GM12878 (cell line): ENCODE measurements around the gene PSMB9. TPM values are rescaled to one million over a fixed set of nuclear protein-coding genes. Genes with fewer than 3 reads are reported as not detected.

ENCODE experiments used
- ATAC-seq: fragments of 200-7000 bp; cut with Tn5 transposase; 3 replicates; pipeline ENCODE4 v1.9.1; 2020; ENCODE audit warnings: mild to moderate bottlenecking, moderate library complexity
- BruUV-seq: library from RNA; stranded (reverse); fragments of 400-500 nt; replicated peaks from 2 replicates; lab custom pipeline; 2021; lab: Mats Ljungman, UMichigan
- CTCF ChIA-PET: fragments of 300-600 bp; sonication (Branson Sonifier 250); formaldehyde crosslinking; extraction: SDS; loops from one replicate; lab custom pipeline; 2021; ENCODE audit warnings: inconsistent platforms; lab: Yijun Ruan, JAX
- POLR2A ChIA-PET: fragments of 350-600 bp; formaldehyde crosslinking; extraction: SDS; loops from one replicate; lab custom pipeline; 2021; ENCODE audit warnings: inconsistent platforms; lab: Charles Lee
- RAD21 ChIA-PET: fragments of 300-600 bp; sonication (Branson Sonifier 250); formaldehyde crosslinking; loops from one replicate; lab custom pipeline; 2023; ENCODE audit warnings: antibody characterized with exemption; ENCODE audit not compliant: unreplicated experiment; lab: Charles Lee
- SMC1A ChIA-PET: fragments of 300-600 bp; sonication (Branson Sonifier 250); formaldehyde crosslinking; loops from one replicate; lab custom pipeline; 2023; ENCODE audit not compliant: unreplicated experiment, uncharacterized antibody; lab: Charles Lee
- DNase-seq: peaks from one replicate; pipeline ENCODE4 v3.0.0-alpha.2; 2011; ENCODE audit warnings: low read depth, low spot score
- FAIRE-seq: peaks from 3 replicates; lab custom pipeline; 2011; peaks lifted over from hg19 to GRCh38; lab: Jason Lieb, UNC
- H2AFZ ChIP-seq: 2 replicates; pipeline ENCODE4 v1.6.0; 2011; ENCODE audit warnings: low read depth, low read length, control low read depth; ENCODE audit not compliant: control insufficient read depth
- H3K27ac ChIP-seq: 2 replicates; pipeline ENCODE4 v1.5.1; 2011; ENCODE audit warnings: control low read depth; ENCODE audit not compliant: control insufficient read depth, insufficient read depth
- H3K27me3 ChIP-seq, 2 experiments: replicated peaks in 1 of 2; 2 replicates each; pipeline versions ENCODE4 v1.6.0 to v1.6.1; 2011; ENCODE audit warnings: low read length in 1 of 2; ENCODE audit not compliant: control insufficient read depth in 2 of 2, insufficient read depth in 2 of 2
- H3K36me3 ChIP-seq, 2 experiments: 2 replicates each; pipeline ENCODE4 v1.5.1; 2011; ENCODE audit warnings: low read length in 1 of 2; ENCODE audit not compliant: control insufficient read depth in 2 of 2, insufficient read depth in 2 of 2
- H3K4me1 ChIP-seq: 2 replicates; pipeline ENCODE4 v1.6.1; 2011; ENCODE audit warnings: mild to moderate bottlenecking, low read length, moderate library complexity, mixed read lengths; ENCODE audit not compliant: control insufficient read depth, insufficient read depth
- H3K4me2 ChIP-seq: 2 replicates; pipeline ENCODE4 v1.6.0; 2011; ENCODE audit warnings: control low read depth; ENCODE audit not compliant: control insufficient read depth, insufficient read depth
- H3K4me3 ChIP-seq: fragments of 200-600 bp; sonication (generic); 2 replicates; pipeline ENCODE4 v1.5.1; 2016
- H3K79me2 ChIP-seq: 2 replicates; pipeline ENCODE4 v1.6.0; 2011; ENCODE audit warnings: low read length; ENCODE audit not compliant: control insufficient read depth, insufficient read depth
- H3K9ac ChIP-seq: 2 replicates; pipeline ENCODE4 v1.8.0; 2011; ENCODE audit warnings: low read length, control low read depth, mixed read lengths; ENCODE audit not compliant: control insufficient read depth, insufficient read depth
- H3K9me3 ChIP-seq: replicated peaks from 3 replicates; pipeline ENCODE4 v1.5.1; 2011; ENCODE audit warnings: mild to moderate bottlenecking, low read length; ENCODE audit not compliant: control insufficient read depth, insufficient read depth
- H4K20me1 ChIP-seq: 2 replicates; pipeline ENCODE4 v1.6.0; 2011; ENCODE audit not compliant: control insufficient read depth, insufficient read depth
- CBX3 ChIP-seq: fragments of 200-600 bp; sonication (generic); IDR thresholded peaks from 2 replicates; pipeline ENCODE4 v1.6.1; 2016; ENCODE audit warnings: low read depth, borderline replicate concordance
- IRF4 ChIP-seq: IDR thresholded peaks from 2 replicates; pipeline ENCODE4 v1.6.1; 2011; ENCODE audit warnings: low read depth, low read length
- LARP7 ChIP-seq: fragments of 450-650 bp; IDR thresholded peaks from 2 replicates; pipeline ENCODE4 v1.6.1; 2017; ENCODE audit warnings: mild to moderate bottlenecking
- RELB ChIP-seq: fragments of 450-650 bp; IDR thresholded peaks from 2 replicates; pipeline ENCODE4 v1.6.1; 2017; ENCODE audit warnings: low read depth, mild to moderate bottlenecking, moderate library complexity
- YBX1 ChIP-seq: fragments of 450-650 bp; IDR thresholded peaks from 2 replicates; pipeline ENCODE4 v1.6.1; 2016; ENCODE audit warnings: antibody characterized with exemption
- ZNF207 ChIP-seq: fragments of 450-650 bp; IDR thresholded peaks from 2 replicates; pipeline ENCODE4 v1.6.1; 2014; ENCODE audit warnings: antibody characterized with exemption, mild to moderate bottlenecking, borderline replicate concordance
- ZNF592 ChIP-seq: fragments of 450-650 bp; IDR thresholded peaks from 2 replicates; pipeline ENCODE4 v1.6.1; 2017; ENCODE audit warnings: mild to moderate bottlenecking, moderate library complexity
- WGBS: methylation state at CpG from one replicate; pipeline ENCODE4 v1.1.6; 2016; ENCODE audit warnings: low lambda C conversion rate; ENCODE audit not compliant: insufficient replicate concordance, insufficient coverage; ENCODE audit errors: missing lambda C conversion rate; 5-methylcytosine and 5-hydroxymethylcytosine counted together
- in situ Hi-C: fragments of 300-500 bp; cut with MboI; formaldehyde crosslinking; loops from 9 replicates; pipeline ENCODE4 v1.14.3; 2018; ENCODE audit warnings: mixed read lengths
- intact Hi-C: fragments of 100-400 bp; cut with micrococcal nuclease; formaldehyde crosslinking; loops from one replicate; pipeline ENCODE4 v1.14.2; 2022; ENCODE audit not compliant: unreplicated experiment
- polyA plus RNA-seq, 11 experiments: library from polyadenylated mRNA; depleted of rRNA in 4 of 11; unstranded in 6 of 11; stranded (reverse) in 5 of 11; fragments of >200 nt; fragmentation: Nextera tagmentation in 4 of 11; fragmentation: Illumina TruSeq in 1 of 11; extraction: Ambion mirVana in 4 of 11; extraction: Trizol in 1 of 11; gene quantifications; 1 replicate in 1 of 11; 2 replicates in 10 of 11; pipeline versions ENCODE4 v1.2.1 to v1.2.3, GENCODE V29; 2011 to 2016; ENCODE audit warnings: inconsistent platforms in 2 of 11, missing spikeins in 2 of 11, low read depth in 1 of 11
- total RNA-seq, 4 experiments: library from RNA; depleted of rRNA in 3 of 4; stranded (reverse); fragments of >200 nt in 3 of 4; fragmentation: Illumina TruSeq in 1 of 4; extraction: Trizol in 1 of 4; gene quantifications; 2 replicates each; pipeline versions ENCODE4 v1.2.1 to v1.2.3, GENCODE V29; 2013 to 2021

Gene PSMB9
- total and polyA plus RNA-seq, 10 of the 15 experiments (the other 5 are each of a cell fraction or from before 2014, with no cell fraction given), result 167 to 517 (median 275) TPM

GRCh38 chr6:32842690-32843089, 11.3 kb upstream of the PSMB9 start:
- Histone ChIP-seq H3K4me2 (peak overlapping the region; percentile 99), H3K4me1 (peaks cover 62% of the 10 kb centered on the region), H3K27ac (peak overlapping the region; percentile 96), H3K4me3 (peak overlapping the region; percentile 96), H3K79me2 (peaks cover 70% of the 10 kb centered on the region), H3K36me3 (peaks cover 5 to 35% of the 10 kb centered on the region in 2 experiments), H3K9me3 (no peaks in the 10 kb centered on the region), H3K9ac (peak overlapping the region; percentile 99), H4K20me1 (no peaks in the 10 kb centered on the region; the same call in 1 of the 2 replicates), H3K27me3 (no peaks in the 10 kb centered on the region), H2AFZ (no peak overlapping the region)
- ChIA-PET POLR2A (interaction anchor here (0.5 to 10.5 kb wide), 10 partner anchors 8 to 395 kb away, joined by 3 to 357 read pairs (median 7); partner anchors contain the start of genes HLA-DMA, PSMB9 and TAP1), RAD21 (interaction anchor here (1.3 to 10.5 kb wide), 3 partner anchors 14 to 110 kb away, joined by 3 to 269 read pairs (median 236); partner anchors contain the start of genes PSMB9 and TAP1), CTCF (interaction anchor here (0.9 to 10.7 kb wide), 5 partner anchors 14 to 142 kb away, joined by 3 to 311 read pairs (median 11); partner anchors contain the start of genes PSMB9 and TAP1), SMC1A (interaction anchor here (1.4 to 6.8 kb wide), 5 partner anchors 13 to 141 kb away, joined by 4 to 226 read pairs (median 50); partner anchors contain the start of genes PSMB9 and TAP1)
- intact Hi-C loops (loop anchor here (5.0 kb wide), 1 partner anchor 130 kb away; no protein-coding TSS in a partner anchor), in situ Hi-C loops (no loop called here)
- no TSS peak for BruUV-seq
- FAIRE-seq, result peak; percentile 18
- no peak for DNase-seq
- no peak for ATAC-seq
- WGBS, result 8% methylated on average over 8 of the region's 8 CpGs
- TF ChIP-seq ZNF592 (no peak), LARP7 (no peak), RELB (no peak), ZNF207 (no peak), YBX1 (no peak), IRF4 (no peak), CBX3 (no peak)
